ENCODE data around the gene USB1. TPM values are rescaled to one million over a fixed set of nuclear protein-coding genes. Genes with fewer than 3 reads are reported as not detected.

Gene USB1
- total RNA-seq, 1 donor from 2014 or later, result 28.3 TPM

DNA sequence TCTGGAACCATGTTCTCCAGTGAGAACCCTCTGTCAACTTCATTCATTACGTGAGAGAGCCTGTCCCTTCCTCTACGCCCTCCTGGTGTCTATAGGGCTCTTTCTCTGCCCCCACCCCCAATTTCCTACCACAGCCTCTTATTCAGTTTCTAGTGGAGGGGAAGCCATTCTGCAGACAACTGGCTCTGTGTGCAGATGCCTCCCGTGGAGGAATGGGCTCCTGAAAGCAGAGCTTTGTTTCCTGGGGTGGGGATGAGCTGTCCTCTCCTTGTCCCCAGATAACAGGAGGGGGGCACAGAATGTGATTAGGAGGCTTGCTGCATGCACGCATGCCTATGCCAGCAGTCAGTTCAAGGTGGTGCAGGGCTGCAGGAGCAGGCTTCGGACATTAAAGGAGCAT, 55.9 kb downstream of the USB1 start:
- intact Hi-C loops (cut with micrococcal nuclease), result no loop called here
- no peak for ATAC-seq
- no peak for DNase-seq

GRCh38 chr16:58057784-58058183, 56.6 kb downstream of the USB1 start:
- ATAC-seq (no peak), DNase-seq (no peak)
- intact Hi-C loops (cut with micrococcal nuclease), result no loop called here

- no peak for ATAC-seq
- no peak for DNase-seq
- intact Hi-C loops (cut with micrococcal nuclease), result no loop called here
These were observed 61.6 kb downstream of the USB1 start for GRCh38 chr16:58062821-58063220.

DNA sequence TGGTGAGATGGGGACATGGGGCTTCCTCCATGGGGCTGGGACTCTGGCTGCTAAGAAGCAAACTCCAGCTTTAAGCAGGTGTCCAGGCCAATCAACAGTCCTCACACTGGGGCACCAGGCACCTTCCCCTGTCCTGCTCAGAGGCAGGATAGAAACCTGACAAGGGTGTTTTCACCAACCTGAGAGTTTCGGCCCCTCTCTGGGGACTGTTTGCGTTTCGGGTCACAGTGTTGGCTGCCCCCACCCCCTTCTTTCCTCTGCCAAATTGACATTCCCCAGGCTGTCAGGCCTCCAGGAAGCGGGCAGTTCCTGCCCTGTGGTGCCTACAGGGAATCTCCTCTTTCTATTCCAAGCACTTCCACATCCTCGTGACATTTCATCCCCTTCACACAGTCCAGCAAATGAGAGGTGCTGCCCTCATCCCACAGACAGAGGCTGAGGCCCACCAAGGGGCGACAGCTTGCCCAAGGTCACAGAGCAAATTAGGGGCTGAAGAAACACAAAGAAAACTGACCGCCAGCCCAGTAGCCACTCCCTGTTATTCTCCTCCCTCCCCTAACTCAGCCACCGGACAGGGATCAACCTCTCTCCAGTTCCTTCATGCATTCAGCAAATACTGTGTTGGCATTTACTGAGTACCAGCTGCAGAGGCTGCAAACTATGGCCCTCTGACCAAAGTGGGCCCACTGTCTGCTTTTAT, 62.3 kb downstream of the USB1 start:
- peak; percentile 57 for ATAC-seq
- DNase-seq, result no peak
- intact Hi-C loops (cut with micrococcal nuclease), result no loop called here

GRCh38 chr16:58070585-58070984, 69.4 kb downstream of the USB1 start:
- intact Hi-C loops (cut with micrococcal nuclease), result no loop called here
- ATAC-seq (no peak), DNase-seq (no peak)

Other genes starting within 250 kb of the USB1 start
- 52.6 TPM for gene KIFC3, start 198.9 kb upstream of the USB1 start, total RNA-seq
- gene CNGB1, start 30.3 kb upstream of the USB1 start, total RNA-seq, result not detected
- gene ZNF319, start 735 bp upstream of the USB1 start, total RNA-seq, result 9.2 TPM
- gene MMP15, start 24.3 kb downstream of the USB1 start, total RNA-seq, result 62.2 TPM
- 37.2 TPM for gene CFAP20, start 128.0 kb downstream of the USB1 start, total RNA-seq
- gene CSNK2A2, start 196.7 kb downstream of the USB1 start, total RNA-seq, result 35.5 TPM

Data from left ventricle myocardium superior (tissue), 1 donor.